ENCODE measurements around the gene EMC1. TPM values are rescaled to one million over a fixed set of nuclear protein-coding genes. Genes with fewer than 3 reads are reported as not detected.
"Not testable (repeated sequence)": the region's sequence is repeated elsewhere in the genome, so short reads cannot be mapped to it uniquely, and the experiment has no call there.

EMC1 gene
- total RNA-seq (15.0 TPM), polyA plus RNA-seq (11.2 TPM)
- long read RNA-seq, donor 1 = 0 reads
- long read RNA-seq, donor 2, full-length matches to known transcripts = 7 of 7 reads
- long read RNA-seq, donor 2, partial matches to known transcripts = 0 of 7 reads
- long read RNA-seq, donor 2, other reads (novel, unspliced or antisense) = 0 of 7 reads
- long read RNA-seq, donor 3, full-length matches to known transcripts = 5 of 5 reads
- long read RNA-seq, donor 3, partial matches to known transcripts = 0 of 5 reads
- long read RNA-seq, donor 3, other reads (novel, unspliced or antisense) = 0 of 5 reads
- long read RNA-seq, donor 4, full-length matches to known transcripts = 2 of 2 reads
- long read RNA-seq, donor 4, partial matches to known transcripts = 0 of 2 reads
- long read RNA-seq, donor 4, other reads (novel, unspliced or antisense) = 0 of 2 reads
- long read RNA-seq, donor 5, full-length matches to known transcripts = 6 of 6 reads
- long read RNA-seq, donor 5, partial matches to known transcripts = 0 of 6 reads
- long read RNA-seq, donor 5, other reads (novel, unspliced or antisense) = 0 of 6 reads
- long read RNA-seq, donor 6, full-length matches to known transcripts = 2 of 2 reads
- long read RNA-seq, donor 6, partial matches to known transcripts = 0 of 2 reads
- long read RNA-seq, donor 6, other reads (novel, unspliced or antisense) = 0 of 2 reads
- long read RNA-seq, donor 7, full-length matches to known transcripts = 1 of 1 reads
- long read RNA-seq, donor 7, partial matches to known transcripts = 0 of 1 reads
- long read RNA-seq, donor 7, other reads (novel, unspliced or antisense) = 0 of 1 reads
- long read RNA-seq, donor 8 = 0 reads
- long read RNA-seq, donor 9, full-length matches to known transcripts = 1 of 1 reads
- long read RNA-seq, donor 9, partial matches to known transcripts = 0 of 1 reads
- long read RNA-seq, donor 9, other reads (novel, unspliced or antisense) = 0 of 1 reads
- long read RNA-seq, donor 10, full-length matches to known transcripts = 2 of 12 reads
- long read RNA-seq, donor 10, partial matches to known transcripts = 10 of 12 reads
- long read RNA-seq, donor 10, other reads (novel, unspliced or antisense) = 0 of 12 reads

DNA sequence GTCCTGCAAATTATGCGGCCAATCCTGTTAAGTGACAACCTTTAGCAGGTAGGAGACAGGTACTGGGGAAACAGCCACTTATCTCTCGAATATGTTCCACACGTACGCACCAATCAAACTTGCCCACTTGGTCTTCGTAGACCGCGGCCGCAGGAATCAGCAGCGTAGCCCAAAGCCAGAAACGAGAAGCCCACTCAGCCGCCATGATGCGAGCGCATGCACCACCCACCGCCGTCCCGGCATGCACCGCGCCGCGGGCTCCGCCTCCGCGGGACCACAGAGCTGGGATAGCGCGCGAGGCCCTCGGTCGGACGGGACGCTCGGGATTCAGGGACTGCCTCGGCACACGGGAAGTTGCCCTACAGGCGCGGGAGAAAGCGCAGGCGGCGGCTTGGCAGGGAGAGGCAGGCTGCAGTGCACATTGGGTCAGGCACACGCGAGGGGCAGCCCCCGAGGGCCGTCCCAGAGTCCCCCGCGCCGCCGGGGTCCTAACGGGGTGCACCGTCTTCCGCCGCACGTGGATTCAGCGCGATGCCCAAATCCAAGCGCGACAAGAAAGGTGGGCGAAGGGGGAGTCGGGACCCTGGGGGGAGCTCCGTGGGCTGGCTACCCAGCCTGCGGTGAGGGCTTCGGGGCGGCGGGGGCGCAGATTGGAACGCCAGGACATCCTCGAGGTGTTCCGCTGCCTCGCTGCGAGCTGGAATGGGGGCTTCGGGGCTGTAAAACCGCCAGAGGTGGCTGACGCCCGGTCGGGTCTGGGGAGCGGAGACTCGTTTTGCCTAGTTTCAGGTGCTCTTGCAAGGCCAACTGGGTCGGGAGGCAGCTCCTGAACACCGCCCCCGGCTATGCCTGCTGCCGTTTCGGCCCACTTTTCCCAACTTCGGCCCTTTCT is at the start of gene EMC1, which contains the start of gene MRTO4:
TSS of gene EMC1 (minus strand) at position 220 of the 892 bp plus-strand sequence. CDS start at position 205, 15 bp downstream.
TSS of gene MRTO4 (plus strand) at position 501 of the 892 bp plus-strand sequence. CDS start at position 532, 31 bp downstream.
- peaks cover 10 to 14% of the 10 kb centered on the region in 2 donors for H3K36me3 ChIP-seq (ENCODE audit: control insufficient read depth in 2 of 2, insufficient read depth in 2 of 2, low read length in 1 of 2)
- peak; percentile 67 to 94 (median 86) for DNase-seq (ENCODE audit: low read depth in 6 of 9, low spot score in 9 of 9)
- WGBS = under 1% methylated on average over 81 of the region's 81 CpGs
- no peaks in the 10 kb centered on the region for H3K9me3 ChIP-seq (ENCODE audit: control insufficient read depth in 2 of 2, insufficient read depth in 1 of 2, low read length in 1 of 2)
- peak within 1 kb of the TSS; percentile 92 to 95 for H3K27ac ChIP-seq (ENCODE audit: low read depth in 1 of 2, low read length in 1 of 2)
- peaks cover 18 to 26% of the 10 kb centered on the region in 2 donors for H3K4me1 ChIP-seq (ENCODE audit: control insufficient read depth in 2 of 2, insufficient read depth in 2 of 2, low read length in 2 of 2)
- H3K27me3 ChIP-seq (ENCODE audit: control insufficient read depth in 2 of 2, insufficient read depth in 1 of 2, low read length in 1 of 2) = no peaks in the 10 kb centered on the region
- H3K4me3 ChIP-seq (ENCODE audit: low read length in 2 of 2) = peak within 1 kb of the TSS; percentile 63 to 76

DNA sequence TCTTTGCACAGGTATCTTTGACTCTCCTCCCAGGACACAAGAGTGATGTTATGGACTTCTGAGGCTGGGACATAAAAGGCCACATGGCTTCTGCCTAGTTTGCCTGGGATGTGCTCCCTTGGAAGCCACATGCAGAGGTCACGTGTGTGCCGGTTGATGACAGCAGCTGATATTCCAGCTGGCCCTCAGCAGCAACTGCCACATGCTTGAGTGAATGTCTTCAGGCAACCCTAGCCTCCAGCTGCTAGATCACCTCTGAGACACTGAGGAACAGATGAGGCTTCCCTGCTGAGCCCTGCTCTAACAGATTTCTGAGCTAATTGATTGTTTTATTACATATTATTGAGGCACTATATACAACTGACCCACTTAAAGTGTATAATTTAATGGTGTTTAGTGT is 48.9 kb upstream of the EMC1 start:
- no peaks in the 10 kb centered on the region for H3K27me3 ChIP-seq (ENCODE audit: control insufficient read depth in 2 of 2, insufficient read depth in 1 of 2, low read length in 1 of 2)
- 96% methylated on average over 2 of the region's 2 CpGs for WGBS
- DNase-seq (ENCODE audit: low read depth in 6 of 9, low spot score in 9 of 9) = no peak
- H3K27ac ChIP-seq (ENCODE audit: low read depth in 1 of 2, low read length in 1 of 2) = no peak overlapping the region
- peaks cover 2 to 10% of the 10 kb centered on the region in 2 donors for H3K9me3 ChIP-seq (ENCODE audit: control insufficient read depth in 2 of 2, insufficient read depth in 1 of 2, low read length in 1 of 2)
- no peaks in the 10 kb centered on the region for H3K4me1 ChIP-seq (ENCODE audit: control insufficient read depth in 2 of 2, insufficient read depth in 2 of 2, low read length in 2 of 2)
- no peak overlapping the region for H3K4me3 ChIP-seq (ENCODE audit: low read length in 2 of 2)
- peaks cover 9 to 25% of the 10 kb centered on the region in 2 donors for H3K36me3 ChIP-seq (ENCODE audit: control insufficient read depth in 2 of 2, insufficient read depth in 2 of 2, low read length in 1 of 2)

DNA sequence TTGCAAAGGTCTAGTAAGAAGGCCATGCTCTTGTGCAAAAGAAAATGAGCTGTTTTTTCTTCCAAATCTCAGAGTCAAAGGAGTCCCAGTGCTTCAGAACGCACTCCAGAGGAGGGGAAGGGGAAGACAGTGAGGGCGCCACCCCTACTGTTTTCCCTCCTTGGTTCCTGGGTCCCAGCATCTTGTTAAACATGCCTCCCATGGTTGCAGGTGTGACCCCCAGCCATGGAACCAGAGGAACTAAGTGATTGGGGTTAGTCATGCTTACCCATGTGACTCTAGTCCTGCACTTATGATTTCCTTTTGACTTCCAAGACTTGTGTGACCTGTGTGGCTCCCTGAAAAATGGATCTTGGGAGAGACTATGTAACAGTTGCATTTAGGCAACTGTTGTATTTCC is 43.3 kb upstream of the EMC1 start:
- peaks cover 0 to 2% of the 10 kb centered on the region in 2 donors for H3K27me3 ChIP-seq (ENCODE audit: control insufficient read depth in 2 of 2, insufficient read depth in 1 of 2, low read length in 1 of 2)
- H3K4me1 ChIP-seq (ENCODE audit: control insufficient read depth in 2 of 2, insufficient read depth in 2 of 2, low read length in 2 of 2) = no peaks in the 10 kb centered on the region
- H3K36me3 ChIP-seq (ENCODE audit: control insufficient read depth in 2 of 2, insufficient read depth in 2 of 2, low read length in 1 of 2) = peaks cover 0 to 3% of the 10 kb centered on the region in 2 donors
- peaks cover 6 to 31% of the 10 kb centered on the region in 2 donors for H3K9me3 ChIP-seq (ENCODE audit: control insufficient read depth in 2 of 2, insufficient read depth in 1 of 2, low read length in 1 of 2)
- no peak overlapping the region for H3K27ac ChIP-seq (ENCODE audit: low read depth in 1 of 2, low read length in 1 of 2)
- no peak for DNase-seq (ENCODE audit: low read depth in 6 of 9, low spot score in 9 of 9)
- H3K4me3 ChIP-seq (ENCODE audit: low read length in 2 of 2) = no peak overlapping the region
- WGBS = 78% methylated on average over 2 of the region's 2 CpGs

DNA sequence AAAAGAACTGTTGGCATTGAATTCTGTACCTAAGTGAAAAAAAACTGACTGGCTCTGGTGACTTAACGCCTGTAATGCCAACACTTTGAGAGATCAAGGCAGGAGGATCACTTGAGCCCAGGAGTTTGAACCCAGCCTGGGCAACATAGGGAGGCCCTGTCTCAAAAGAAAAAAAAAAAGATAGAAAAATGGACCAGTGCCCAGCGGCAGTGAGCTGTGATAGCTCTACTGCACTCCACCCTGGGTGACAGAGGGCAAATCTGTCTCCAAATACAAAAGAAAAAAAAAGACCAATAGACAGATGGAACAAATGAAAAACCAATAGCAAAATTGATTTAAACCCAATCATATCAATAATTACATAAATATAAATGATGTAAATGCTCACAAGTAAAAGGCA is 37.9 kb upstream of the EMC1 start:
- peaks cover 0 to 12% of the 10 kb centered on the region in 2 donors for H3K9me3 ChIP-seq (ENCODE audit: control insufficient read depth in 2 of 2, insufficient read depth in 1 of 2, low read length in 1 of 2)
- H3K27me3 ChIP-seq (ENCODE audit: control insufficient read depth in 2 of 2, insufficient read depth in 1 of 2, low read length in 1 of 2) = peaks cover 0 to 19% of the 10 kb centered on the region in 2 donors
- no peak for DNase-seq (ENCODE audit: low read depth in 6 of 9, low spot score in 9 of 9)
- 81% methylated on average over 2 of the region's 2 CpGs for WGBS
- no peaks in the 10 kb centered on the region for H3K36me3 ChIP-seq (ENCODE audit: control insufficient read depth in 2 of 2, insufficient read depth in 2 of 2, low read length in 1 of 2)
- peak overlapping the region in 1 of 2 donors; percentile 22 for H3K4me3 ChIP-seq (ENCODE audit: low read length in 2 of 2)
- H3K27ac ChIP-seq (ENCODE audit: low read depth in 1 of 2, low read length in 1 of 2) = no peak overlapping the region
- H3K4me1 ChIP-seq (ENCODE audit: control insufficient read depth in 2 of 2, insufficient read depth in 2 of 2, low read length in 2 of 2) = peaks cover 3 to 6% of the 10 kb centered on the region in 2 donors

DNA sequence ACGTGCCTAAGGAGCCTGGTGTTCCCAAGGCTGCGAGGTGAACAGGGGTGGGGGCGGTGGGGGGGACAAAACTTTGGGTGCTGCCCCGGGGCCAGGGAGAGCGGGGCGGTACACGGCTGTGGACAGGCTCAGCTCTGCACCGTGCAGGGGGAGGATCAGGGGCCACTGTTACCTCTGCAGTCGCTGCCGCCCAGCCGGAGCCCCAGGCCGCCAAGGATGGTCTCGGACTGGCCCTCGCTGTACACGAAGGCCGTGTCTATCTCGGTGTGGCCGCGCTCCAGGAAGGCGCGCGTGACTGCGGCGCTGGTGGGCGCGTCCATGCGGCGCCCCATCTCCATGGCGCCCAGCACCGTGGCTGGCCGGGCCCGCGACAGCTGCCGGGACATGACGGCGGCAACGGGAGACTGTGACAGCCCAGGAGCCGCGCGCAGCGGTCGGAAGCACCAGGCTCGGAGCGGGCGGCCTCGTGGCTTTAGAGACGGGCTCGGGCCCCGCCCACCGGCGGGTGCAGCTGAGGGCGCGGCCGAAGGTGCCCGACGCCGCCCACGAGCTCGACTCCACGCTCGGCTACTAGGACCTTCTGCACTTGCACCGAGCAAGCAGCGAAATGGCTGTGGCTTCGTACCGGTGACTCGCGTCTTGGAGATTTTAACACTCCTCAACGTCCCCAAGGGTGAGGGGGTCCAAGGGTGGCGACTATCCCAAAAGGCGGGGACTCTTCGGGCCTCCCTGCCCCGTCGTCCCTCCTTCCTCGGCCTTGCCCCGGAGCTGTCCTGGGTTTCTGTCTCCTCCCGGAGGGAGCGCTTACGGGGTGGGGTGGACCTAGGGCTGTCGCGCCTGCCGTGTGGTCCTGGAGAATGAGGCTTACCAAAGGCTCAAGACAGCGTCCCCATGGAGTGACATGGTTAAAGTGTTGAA is 37.3 kb upstream of the EMC1 start, which contains the start of gene AKR7A3:
TSS of gene AKR7A3 (minus strand) at position 447 of the 918 bp plus-strand sequence. CDS start at position 386, 61 bp downstream.
- Histone ChIP-seq H3K27me3 (ENCODE audit: control insufficient read depth in 2 of 2, insufficient read depth in 1 of 2, low read length in 1 of 2) (peaks cover 0 to 19% of the 10 kb centered on the region in 2 donors), H3K4me3 (ENCODE audit: low read length in 2 of 2) (peak within 1 kb of the TSS; percentile 22 to 33)
- H3K9me3 ChIP-seq (ENCODE audit: control insufficient read depth in 2 of 2, insufficient read depth in 1 of 2, low read length in 1 of 2); H3K27ac ChIP-seq (ENCODE audit: low read depth in 1 of 2, low read length in 1 of 2); H3K36me3 ChIP-seq (ENCODE audit: control insufficient read depth in 2 of 2, insufficient read depth in 2 of 2, low read length in 1 of 2); H3K4me1 ChIP-seq (ENCODE audit: control insufficient read depth in 2 of 2, insufficient read depth in 2 of 2, low read length in 2 of 2): not testable (repeated sequence)
- 26% methylated on average over 71 of the region's 82 CpGs for WGBS
- peak in 5 of 9 donors; percentile 26 to 62 (median 45) for DNase-seq (ENCODE audit: low read depth in 6 of 9, low spot score in 9 of 9)

DNA sequence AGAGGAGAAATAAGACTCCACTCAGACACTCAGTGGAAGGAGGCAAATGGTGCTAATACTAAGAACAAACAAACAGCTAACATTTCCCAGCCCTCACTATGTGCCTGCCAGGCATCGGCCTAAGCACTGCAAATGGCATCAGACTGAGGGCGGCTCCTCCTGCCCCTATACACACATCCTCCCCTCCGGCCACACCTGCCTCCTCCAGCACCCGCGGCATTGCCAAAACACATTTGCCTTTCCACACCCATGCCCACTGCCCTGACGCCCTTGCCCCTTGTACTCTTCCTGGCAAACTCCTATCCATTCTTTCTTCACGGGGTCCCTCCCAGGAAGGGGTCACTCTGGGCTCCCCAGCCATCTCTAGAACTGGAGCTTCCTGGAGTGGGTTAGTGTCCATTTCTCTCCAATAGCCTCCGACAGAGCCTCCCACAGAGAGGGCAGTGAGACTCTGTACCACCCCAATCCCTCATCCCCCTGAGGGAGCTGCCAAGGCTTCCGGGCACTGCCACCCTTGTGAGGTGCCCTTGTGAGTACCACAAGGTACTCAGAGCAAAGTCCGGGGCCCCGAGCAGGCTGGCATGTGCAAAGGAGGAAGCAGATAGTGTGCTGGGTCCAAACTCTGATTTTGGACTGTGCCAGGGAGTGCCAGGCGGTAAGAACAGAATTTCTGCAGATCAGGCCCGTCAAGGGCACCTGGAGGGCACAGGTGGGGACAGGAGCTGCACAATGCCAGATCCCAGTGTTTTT is 36.3 kb upstream of the EMC1 start:
- 96% methylated on average over 13 of the region's 13 CpGs for WGBS
- Histone ChIP-seq H3K36me3 (ENCODE audit: control insufficient read depth in 2 of 2, insufficient read depth in 2 of 2, low read length in 1 of 2) (no peaks in the 10 kb centered on the region), H3K4me3 (ENCODE audit: low read length in 2 of 2) (no peak overlapping the region), H3K4me1 (ENCODE audit: control insufficient read depth in 2 of 2, insufficient read depth in 2 of 2, low read length in 2 of 2) (peaks cover 3 to 6% of the 10 kb centered on the region in 2 donors), H3K27ac (ENCODE audit: low read depth in 1 of 2, low read length in 1 of 2) (no peak overlapping the region), H3K27me3 (ENCODE audit: control insufficient read depth in 2 of 2, insufficient read depth in 1 of 2, low read length in 1 of 2) (peaks cover 0 to 19% of the 10 kb centered on the region in 2 donors), H3K9me3 (ENCODE audit: control insufficient read depth in 2 of 2, insufficient read depth in 1 of 2, low read length in 1 of 2) (peaks cover 0 to 1% of the 10 kb centered on the region in 2 donors)
- DNase-seq (ENCODE audit: low read depth in 6 of 9, low spot score in 9 of 9) = no peak

DNA sequence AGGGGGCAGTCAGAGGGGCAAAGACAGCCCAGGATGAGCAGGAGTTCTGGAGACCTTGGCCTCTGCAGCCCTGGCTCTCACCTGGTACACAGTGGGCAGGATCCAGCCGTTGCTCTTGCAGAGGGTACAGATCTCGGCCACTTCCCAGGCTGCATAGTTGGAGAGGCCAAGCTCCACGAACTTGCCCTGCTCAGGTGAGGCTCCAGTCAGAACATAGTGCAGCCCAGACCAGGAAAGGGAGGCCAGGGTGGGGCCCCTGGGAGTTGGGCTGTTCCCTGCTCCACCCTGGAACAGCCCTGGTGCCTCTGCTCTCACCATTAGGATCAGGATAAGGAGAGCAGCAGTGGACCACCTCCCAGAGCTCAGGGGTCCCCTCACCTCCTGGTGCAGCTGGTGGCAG is 34.5 kb upstream of the EMC1 start:
- not testable (repeated sequence) for H3K4me1 ChIP-seq (ENCODE audit: control insufficient read depth in 2 of 2, insufficient read depth in 2 of 2, low read length in 2 of 2); DNase-seq (ENCODE audit: low read depth in 6 of 9, low spot score in 9 of 9); H3K4me3 ChIP-seq (ENCODE audit: low read length in 2 of 2); H3K9me3 ChIP-seq (ENCODE audit: control insufficient read depth in 2 of 2, insufficient read depth in 1 of 2, low read length in 1 of 2); H3K27ac ChIP-seq (ENCODE audit: low read depth in 1 of 2, low read length in 1 of 2); H3K36me3 ChIP-seq (ENCODE audit: control insufficient read depth in 2 of 2, insufficient read depth in 2 of 2, low read length in 1 of 2)
- H3K27me3 ChIP-seq (ENCODE audit: control insufficient read depth in 2 of 2, insufficient read depth in 1 of 2, low read length in 1 of 2) = peaks cover 0 to 19% of the 10 kb centered on the region in 2 donors
- 97% methylated on average over 3 of the region's 3 CpGs for WGBS
